Uterus (tissue), 2 donors: ENCODE data around the gene P2RY2.

Experiments used
- CTCF ChIP-seq, 4 experiments: fragments of 200-600 bp in 2 of 4; fragments of 450-650 bp in 2 of 4; sonication (generic) in 2 of 4; IDR thresholded peaks; one replicate each; pipeline ENCODE4 v1.5.1; 2016 to 2019; ENCODE audit warnings: antibody characterized with exemption in 4 of 4, mild to moderate bottlenecking in 2 of 4, moderate library complexity in 1 of 4
- POLR2A ChIP-seq, 2 donors: fragments of 450-650 bp; IDR thresholded peaks; one replicate each; pipeline ENCODE4 v1.6.1; 2016; ENCODE audit warnings: antibody characterized with exemption in 2 of 2, mild to moderate bottlenecking in 1 of 2, moderate library complexity in 1 of 2

GRCh38 chr11:73205661-73206343 lies 12.3 kb upstream of the P2RY2 start:
- TF ChIP-seq CTCF (IDR thresholded peaks at IDR 0.05) (no peak), POLR2A (IDR thresholded peaks at IDR 0.05) (no peak)
